Endothelial cell of umbilical vein (primary cell): Measurements from ENCODE around the gene RABEPK. TPM values are rescaled to one million over a fixed set of nuclear protein-coding genes. Genes with fewer than 3 reads are reported as not detected.

ENCODE experiments used
- BruUV-seq: library from RNA; stranded (reverse); fragments of 400-500 nt; replicated peaks from 2 replicates; lab custom pipeline; 2021; lab: Mats Ljungman, UMichigan
- CTCF ChIA-PET: fragments of 300-600, 350-600 bp; sonication (Branson Sonifier 250); formaldehyde crosslinking; loops from one replicate; lab custom pipeline; 2021; ENCODE audit warnings: antibody characterized with exemption, inconsistent platforms; lab: Charles Lee
- POLR2A ChIA-PET: fragments of 300-600, 350-600 bp; sonication (Branson Sonifier 250); formaldehyde crosslinking; loops from one replicate; lab custom pipeline; 2021; ENCODE audit warnings: antibody characterized with exemption, inconsistent platforms; lab: Charles Lee
- DNase-seq: peaks from one replicate; pipeline ENCODE4 v3.0.0-alpha.2; 2011; ENCODE audit warnings: low read depth, low spot score
- FAIRE-seq: peaks from 2 replicates; lab custom pipeline; 2011; peaks lifted over from hg19 to GRCh38; lab: Jason Lieb, UNC
- H2AFZ ChIP-seq: 2 replicates; pipeline ENCODE4 v1.6.0; 2012; ENCODE audit warnings: low read depth, low read length, control low read depth, inconsistent platforms
- H3K27ac ChIP-seq: 2 replicates; pipeline ENCODE4 v1.5.1; 2011; ENCODE audit warnings: low read depth, mild to moderate bottlenecking, control low read depth, low read length, moderate library complexity; ENCODE audit not compliant: insufficient read depth
- H3K27me3 ChIP-seq, 2 experiments: 2 replicates each; pipeline versions ENCODE4 v1.6.0 to v1.6.1; 2011; ENCODE audit warnings: low read length in 2 of 2, mixed read lengths in 1 of 2; ENCODE audit not compliant: control insufficient read depth in 2 of 2, insufficient read depth in 2 of 2
- H3K36me3 ChIP-seq, 2 experiments: 2 replicates in 1 of 2; 3 replicates in 1 of 2; pipeline ENCODE4 v1.5.1; 2011; ENCODE audit warnings: low read length in 2 of 2, mild to moderate bottlenecking in 1 of 2, moderate library complexity in 1 of 2; ENCODE audit not compliant: control insufficient read depth in 2 of 2, insufficient read depth in 2 of 2; ENCODE audit errors: extremely low read depth in 1 of 2
- H3K4me1 ChIP-seq: 3 replicates; pipeline ENCODE4 v1.5.1; 2011; ENCODE audit warnings: mild to moderate bottlenecking, low read length; ENCODE audit not compliant: control insufficient read depth, insufficient read depth; ENCODE audit errors: extremely low read depth
- H3K4me2 ChIP-seq: 2 replicates; pipeline ENCODE4 v1.6.1; 2011; ENCODE audit warnings: low read length, control low read depth, mixed read lengths; ENCODE audit not compliant: insufficient read depth
- H3K4me3 ChIP-seq, 3 experiments: fragments of 200-600 bp in 1 of 3; sonication (generic), shearing (Covaris generic) in 1 of 3; replicated peaks in 1 of 3; 2 replicates each; pipeline ENCODE4 v1.5.1; 2011 to 2016; ENCODE audit warnings: control low read depth in 3 of 3, low read length in 3 of 3, mild to moderate bottlenecking in 2 of 3, inconsistent platforms in 1 of 3, low read depth in 1 of 3, moderate library complexity in 1 of 3; ENCODE audit not compliant: insufficient read depth in 1 of 3
- H3K79me2 ChIP-seq: 2 replicates; pipeline ENCODE4 v1.6.0; 2012; ENCODE audit warnings: low read length, inconsistent platforms; ENCODE audit not compliant: control insufficient read depth, insufficient read depth
- H3K9ac ChIP-seq: replicated peaks from 2 replicates; pipeline ENCODE3; 2011; ENCODE audit warnings: low read length, control low read depth; ENCODE audit not compliant: insufficient read depth; ENCODE audit errors: extremely low read depth
- H3K9me1 ChIP-seq: replicated peaks from 3 replicates; pipeline ENCODE4 v1.6.0; 2011; ENCODE audit warnings: mild to moderate bottlenecking, low read length; ENCODE audit not compliant: control insufficient read depth, insufficient read depth; ENCODE audit errors: extremely low read depth
- H3K9me3 ChIP-seq: replicated peaks from 2 replicates; pipeline ENCODE4 v1.5.1; 2012; ENCODE audit warnings: low read length, inconsistent platforms; ENCODE audit not compliant: control insufficient read depth, insufficient read depth
- H4K20me1 ChIP-seq: replicated peaks from 2 replicates; pipeline ENCODE3; 2011; ENCODE audit warnings: mild to moderate bottlenecking, low read length; ENCODE audit not compliant: control insufficient read depth, insufficient read depth; ENCODE audit errors: extremely low read depth
- EZH2 ChIP-seq: IDR thresholded peaks from 2 replicates; pipeline ENCODE4 v1.6.1; 2012; ENCODE audit warnings: borderline replicate concordance, low read depth, mild to moderate bottlenecking, moderate library complexity, low read length, inconsistent platforms; ENCODE audit not compliant: severe bottlenecking
- FOS ChIP-seq: IDR thresholded peaks from 2 replicates; pipeline ENCODE4 v1.6.1; 2011; ENCODE audit warnings: mild to moderate bottlenecking, low read length, moderate library complexity, borderline replicate concordance; ENCODE audit not compliant: insufficient read depth
- GATA2 ChIP-seq: IDR thresholded peaks from 2 replicates; pipeline ENCODE4 v1.7.0; 2011; ENCODE audit warnings: low read depth, mild to moderate bottlenecking, moderate library complexity, mixed read lengths, low read length; ENCODE audit not compliant: insufficient read length, insufficient read depth
- JUN ChIP-seq: IDR thresholded peaks from 2 replicates; pipeline ENCODE4 v1.6.1; 2011; ENCODE audit warnings: borderline replicate concordance, low read depth; ENCODE audit not compliant: insufficient read length, insufficient read depth
- MYC ChIP-seq: IDR thresholded peaks from one replicate; pipeline ENCODE4 v1.6.1; 2011; ENCODE audit warnings: mild to moderate bottlenecking, low read depth, low read length
- POLR2A ChIP-seq: IDR thresholded peaks from 2 replicates; pipeline ENCODE4 v1.6.1; 2012; ENCODE audit warnings: low read depth, mild to moderate bottlenecking, control low read depth, low read length
- POLR2AphosphoS5 ChIP-seq: IDR thresholded peaks from 2 replicates; pipeline ENCODE4 v1.6.1; 2012; ENCODE audit warnings: low read depth, mild to moderate bottlenecking, control low read depth, low read length, moderate library complexity; ENCODE audit not compliant: insufficient read depth
- dilution Hi-C: fragments of 300-500 bp; cut with MboI; formaldehyde crosslinking; loops from one replicate; pipeline ENCODE4 v1.15.0; 2019; ENCODE audit warnings: low sequenced_read_pairs; ENCODE audit not compliant: extremely low pct_ligation_motif_present
- intact Hi-C: fragments of 100-400 bp; cut with micrococcal nuclease; formaldehyde crosslinking; loops from one replicate; pipeline ENCODE4 v1.10.0; 2022
- polyA plus RNA-seq, 4 experiments: library from polyadenylated mRNA; depleted of rRNA in 3 of 4; stranded (reverse) in 3 of 4; unstranded in 1 of 4; fragments of >200 nt; gene quantifications; 2 replicates each; pipeline versions ENCODE4 v1.2.1 to v1.2.3, GENCODE V29; 2011 to 2012; ENCODE audit warnings: missing spikeins in 1 of 4
- total RNA-seq: library from RNA; stranded (reverse); gene quantifications from 2 replicates; pipeline ENCODE4 v1.2.3, GENCODE V29; 2021
- TF ChIP-seq, protein P1 (sequence below), 2 donors: IDR thresholded peaks; 1 replicate in 1 of 2; 2 replicates in 1 of 2; pipeline ENCODE4 v1.5.1; 2011; ENCODE audit warnings: low read length in 2 of 2, mild to moderate bottlenecking in 2 of 2, moderate library complexity in 2 of 2, control low read depth in 1 of 2, inconsistent platforms in 1 of 2, low read depth in 1 of 2; ENCODE audit not compliant: insufficient read depth in 1 of 2; ENCODE audit errors: extremely low read depth in 1 of 2
- TF ChIP-seq, protein P2 (sequence below): IDR thresholded peaks from 2 replicates; pipeline ENCODE4 v1.6.1; 2011; ENCODE audit not compliant: insufficient read depth, insufficient read length

The RABEPK gene
- total and polyA plus RNA-seq, 2 donors (not counting 3 experiments of a cell fraction or from before 2014, with no cell fraction given) = 18.2 to 23.0 TPM

DNA sequence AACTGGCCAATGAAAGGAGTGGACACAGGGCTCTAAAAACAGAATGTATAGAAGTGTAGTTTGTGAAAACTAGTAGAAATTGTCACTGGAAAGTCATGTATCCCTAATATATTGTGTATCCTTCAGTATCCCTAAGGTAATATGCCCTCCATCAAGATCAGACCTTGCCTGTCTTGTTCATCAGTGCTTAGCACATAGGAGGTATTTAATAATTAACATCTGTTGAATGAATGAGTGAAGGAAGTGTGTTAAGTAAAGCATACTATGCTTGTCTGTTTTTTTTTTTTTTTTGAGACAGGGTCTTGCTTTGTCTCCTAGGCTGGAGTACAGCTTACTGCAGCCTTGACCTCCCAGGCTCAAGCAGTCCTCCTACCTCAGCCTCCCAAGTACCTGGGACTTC is 77.1 kb downstream of the RABEPK start:
- Histone ChIP-seq H4K20me1 (peaks cover 2% of the 10 kb centered on the region), H3K79me2 (peaks cover 74% of the 10 kb centered on the region), H3K36me3 (no peaks in the 10 kb centered on the region), H2AFZ (no peak overlapping the region), H3K9ac (no peak overlapping the region), H3K4me2 (no peak overlapping the region), H3K9me3 (no peaks in the 10 kb centered on the region), H3K27me3 (no peaks in the 10 kb centered on the region), H3K4me3 (no peak overlapping the region), H3K9me1 (no peaks in the 10 kb centered on the region), H3K4me1 (no peaks in the 10 kb centered on the region), H3K27ac (no peak overlapping the region)
- DNase-seq = no peak
- FAIRE-seq = no peak
- TF ChIP-seq FOS (no peak), JUN (no peak), POLR2A (no peak), EZH2 (no peak), MYC (no peak), POLR2AphosphoS5 (no peak), GATA2 (no peak)
- TF ChIP-seq, protein P1, sequence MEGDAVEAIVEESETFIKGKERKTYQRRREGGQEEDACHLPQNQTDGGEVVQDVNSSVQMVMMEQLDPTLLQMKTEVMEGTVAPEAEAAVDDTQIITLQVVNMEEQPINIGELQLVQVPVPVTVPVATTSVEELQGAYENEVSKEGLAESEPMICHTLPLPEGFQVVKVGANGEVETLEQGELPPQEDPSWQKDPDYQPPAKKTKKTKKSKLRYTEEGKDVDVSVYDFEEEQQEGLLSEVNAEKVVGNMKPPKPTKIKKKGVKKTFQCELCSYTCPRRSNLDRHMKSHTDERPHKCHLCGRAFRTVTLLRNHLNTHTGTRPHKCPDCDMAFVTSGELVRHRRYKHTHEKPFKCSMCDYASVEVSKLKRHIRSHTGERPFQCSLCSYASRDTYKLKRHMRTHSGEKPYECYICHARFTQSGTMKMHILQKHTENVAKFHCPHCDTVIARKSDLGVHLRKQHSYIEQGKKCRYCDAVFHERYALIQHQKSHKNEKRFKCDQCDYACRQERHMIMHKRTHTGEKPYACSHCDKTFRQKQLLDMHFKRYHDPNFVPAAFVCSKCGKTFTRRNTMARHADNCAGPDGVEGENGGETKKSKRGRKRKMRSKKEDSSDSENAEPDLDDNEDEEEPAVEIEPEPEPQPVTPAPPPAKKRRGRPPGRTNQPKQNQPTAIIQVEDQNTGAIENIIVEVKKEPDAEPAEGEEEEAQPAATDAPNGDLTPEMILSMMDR (IDR thresholded peaks at IDR 0.05; ENCODE audit: extremely low read depth in 1 of 2, insufficient read depth in 1 of 2, low read depth in 1 of 2, low read length in 2 of 2) = no peak
- TF ChIP-seq, protein P2, sequence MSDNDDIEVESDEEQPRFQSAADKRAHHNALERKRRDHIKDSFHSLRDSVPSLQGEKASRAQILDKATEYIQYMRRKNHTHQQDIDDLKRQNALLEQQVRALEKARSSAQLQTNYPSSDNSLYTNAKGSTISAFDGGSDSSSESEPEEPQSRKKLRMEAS = no peak
- ChIA-PET POLR2A (no interaction called here), CTCF (interaction anchor here (1.0 kb wide), 1 partner anchor 11 kb away, joined by 4 read pairs; no protein-coding TSS in a partner anchor)
- intact Hi-C loops (no loop called here), dilution Hi-C loops (no loop called here)
- BruUV-seq = no TSS peak
